Mesenchymal stem cell (in vitro differentiated cells and primary cell): ENCODE data around the gene TYRO3.

Source experiments
- DNase-seq: peaks from one replicate; pipeline ENCODE4 v3.0.0-alpha.2; 2013
- H2AFZ ChIP-seq: one replicate; pipeline ENCODE4 v1.6.1; 2013; ENCODE audit warnings: low read depth, mild to moderate bottlenecking, control low read depth, inconsistent platforms, low read length, moderate library complexity
- H2AK5ac ChIP-seq: 2 replicates; pipeline ENCODE4 v1.6.1; 2013; ENCODE audit warnings: low read length, moderate library complexity, mild to moderate bottlenecking, inconsistent platforms; ENCODE audit not compliant: severe bottlenecking
- H2BK120ac ChIP-seq: one replicate; pipeline ENCODE4 v1.6.1; 2013; ENCODE audit warnings: low read depth, mild to moderate bottlenecking, inconsistent platforms, low read length, moderate library complexity
- H2BK12ac ChIP-seq, 2 experiments: one replicate each; pipeline ENCODE4 v1.6.1; 2013; ENCODE audit warnings: inconsistent platforms in 2 of 2, low read length in 2 of 2, mild to moderate bottlenecking in 2 of 2, moderate library complexity in 2 of 2, control low read depth in 1 of 2
- H2BK15ac ChIP-seq: one replicate; pipeline ENCODE4 v1.6.1; 2013; ENCODE audit warnings: mild to moderate bottlenecking, low read depth, inconsistent platforms; ENCODE audit not compliant: poor library complexity, severe bottlenecking
- H2BK5ac ChIP-seq: 2 replicates; pipeline ENCODE4 v1.6.1; 2013; ENCODE audit warnings: low read depth, mild to moderate bottlenecking, low read length, control low read depth, inconsistent platforms; ENCODE audit not compliant: poor library complexity, severe bottlenecking
- H3K14ac ChIP-seq, 2 experiments: one replicate each; pipeline ENCODE4 v1.6.1; 2013; ENCODE audit warnings: inconsistent platforms in 2 of 2, low read length in 2 of 2, control low read depth in 1 of 2, mild to moderate bottlenecking in 1 of 2, moderate library complexity in 1 of 2
- H3K18ac ChIP-seq, 2 experiments: one replicate each; pipeline ENCODE4 v1.6.1; 2013; ENCODE audit warnings: inconsistent platforms in 2 of 2, low read length in 2 of 2, control low read depth in 1 of 2, low read depth in 1 of 2, mild to moderate bottlenecking in 1 of 2
- H3K23ac ChIP-seq, 2 experiments: one replicate each; pipeline ENCODE4 v1.6.1; 2013; ENCODE audit warnings: inconsistent platforms in 2 of 2, low read length in 2 of 2, mild to moderate bottlenecking in 2 of 2, moderate library complexity in 2 of 2, control low read depth in 1 of 2
- H3K27ac ChIP-seq: 2 replicates; pipeline ENCODE4 v1.5.1; 2013; ENCODE audit warnings: mild to moderate bottlenecking, moderate library complexity, low read length, control low read depth, inconsistent platforms; ENCODE audit not compliant: poor library complexity, severe bottlenecking
- H3K27me3 ChIP-seq, 2 experiments: 2 replicates each; pipeline versions ENCODE4 v1.6.1 to v1.7.0; 2013; ENCODE audit warnings: low read length in 2 of 2, mild to moderate bottlenecking in 2 of 2, moderate library complexity in 2 of 2, control low read depth in 1 of 2, inconsistent platforms in 1 of 2; ENCODE audit not compliant: control insufficient read depth in 1 of 2, insufficient read depth in 1 of 2
- H3K36me3 ChIP-seq, 2 experiments: 2 replicates each; pipeline versions ENCODE4 v1.6.1 to v1.7.0; 2013; ENCODE audit warnings: low read length in 2 of 2, control low read depth in 1 of 2, inconsistent platforms in 1 of 2, low read depth in 1 of 2, mild to moderate bottlenecking in 1 of 2; ENCODE audit not compliant: insufficient read depth in 2 of 2, control insufficient read depth in 1 of 2
- H3K4ac ChIP-seq, 2 experiments: one replicate each; pipeline ENCODE4 v1.6.1; 2013; ENCODE audit warnings: inconsistent platforms in 2 of 2, low read length in 2 of 2, mild to moderate bottlenecking in 2 of 2, moderate library complexity in 2 of 2, control low read depth in 1 of 2, low read depth in 1 of 2
- H3K4me1 ChIP-seq: 2 replicates; pipeline ENCODE4 v1.6.1; 2013; ENCODE audit warnings: low read depth, low read length, control low read depth; ENCODE audit not compliant: control insufficient read depth, insufficient read depth
- H3K4me2 ChIP-seq: 2 replicates; pipeline ENCODE4 v1.6.1; 2013; ENCODE audit warnings: low read length, mild to moderate bottlenecking, inconsistent platforms; ENCODE audit not compliant: poor library complexity, severe bottlenecking
- H3K4me3 ChIP-seq, 2 experiments: 2 replicates each; pipeline versions ENCODE4 v1.5.1 to v1.7.0; 2013; ENCODE audit warnings: low read length in 2 of 2, mild to moderate bottlenecking in 2 of 2, control low read depth in 1 of 2, low read depth in 1 of 2; ENCODE audit not compliant: insufficient read depth in 1 of 2
- H3K79me1 ChIP-seq: replicated peaks from 2 replicates; pipeline ENCODE4 v1.6.1; 2013; ENCODE audit warnings: mild to moderate bottlenecking, control low read depth, low read length, inconsistent platforms; ENCODE audit not compliant: poor library complexity, severe bottlenecking
- H3K9ac ChIP-seq: 2 replicates; pipeline ENCODE4 v1.7.0; 2013; ENCODE audit warnings: mild to moderate bottlenecking, low read length, moderate library complexity
- H3K9me3 ChIP-seq: 2 replicates; pipeline ENCODE4 v1.7.0; 2013; ENCODE audit warnings: mild to moderate bottlenecking, low read length; ENCODE audit not compliant: control insufficient read depth
- H4K8ac ChIP-seq: one replicate; pipeline ENCODE4 v1.6.1; 2013; ENCODE audit warnings: inconsistent platforms, mild to moderate bottlenecking, low read length, moderate library complexity
- H4K91ac ChIP-seq: one replicate; pipeline ENCODE4 v1.6.1; 2013; ENCODE audit warnings: mild to moderate bottlenecking, low read length, inconsistent platforms
- WGBS: methylation state at CpG from one replicate; pipeline ENCODE4 v1.1.7; 2013; ENCODE audit warnings: mixed read lengths; 5-methylcytosine and 5-hydroxymethylcytosine counted together

The TYRO3 gene

GRCh38 chr15:41520636-41521035 lies 38.4 kb upstream of the TYRO3 start:
- Histone ChIP-seq H3K79me1 (no peaks in the 10 kb centered on the region), H3K36me3 (peaks cover 40 to 51% of the 10 kb centered on the region in 2 experiments), H3K18ac (no peak overlapping the region), H3K9me3 (no peaks in the 10 kb centered on the region), H3K9ac (no peak overlapping the region), H3K4me1 (peaks cover 6% of the 10 kb centered on the region), H2BK12ac (no peak overlapping the region), H3K4me2 (no peak overlapping the region), H3K27me3 (no peaks in the 10 kb centered on the region), H3K14ac (no peak overlapping the region), H4K91ac (no peak overlapping the region), H4K8ac (no peak overlapping the region), H3K4ac (no peak overlapping the region), H3K27ac (no peak overlapping the region), H2BK5ac (no peak overlapping the region), H2AK5ac (no peak overlapping the region), H3K4me3 (no peak overlapping the region), H2BK120ac (no peak overlapping the region), H2AFZ (no peak overlapping the region), H3K23ac (no peak overlapping the region), H2BK15ac (no peak overlapping the region)
- 95% methylated on average over 17 of the region's 17 CpGs for WGBS
- DNase-seq = no peak

GRCh38 chr15:41521614-41522013 lies 37.4 kb upstream of the TYRO3 start:
- Histone ChIP-seq H2AFZ (no peak overlapping the region), H2BK5ac (no peak overlapping the region), H3K79me1 (no peaks in the 10 kb centered on the region), H3K4me3 (no peak overlapping the region), H4K8ac (no peak overlapping the region), H2BK120ac (no peak overlapping the region), H3K23ac (no peak overlapping the region), H2BK12ac (no peak overlapping the region), H3K27ac (no peak overlapping the region), H3K4me2 (no peak overlapping the region), H3K9ac (no peak overlapping the region), H3K18ac (no peak overlapping the region), H2BK15ac (no peak overlapping the region), H3K4me1 (peaks cover 6% of the 10 kb centered on the region), H2AK5ac (no peak overlapping the region), H3K14ac (no peak overlapping the region), H3K9me3 (no peaks in the 10 kb centered on the region), H3K27me3 (no peaks in the 10 kb centered on the region), H3K4ac (no peak overlapping the region), H3K36me3 (peaks cover 48 to 60% of the 10 kb centered on the region in 2 experiments), H4K91ac (no peak overlapping the region)
- DNase-seq = no peak
- WGBS = 93% methylated on average over 9 of the region's 9 CpGs

GRCh38 chr15:41523097-41523496 lies 35.9 kb upstream of the TYRO3 start:
- Histone ChIP-seq H3K36me3 (peaks cover 49 to 69% of the 10 kb centered on the region in 2 experiments), H3K4me3 (no peak overlapping the region), H4K91ac (no peak overlapping the region), H2AFZ (no peak overlapping the region), H3K9ac (no peak overlapping the region), H3K18ac (no peak overlapping the region), H3K27ac (no peak overlapping the region), H3K27me3 (no peaks in the 10 kb centered on the region), H3K23ac (no peak overlapping the region), H4K8ac (no peak overlapping the region), H3K79me1 (no peaks in the 10 kb centered on the region), H3K9me3 (no peaks in the 10 kb centered on the region), H2BK5ac (no peak overlapping the region), H3K4me2 (no peak overlapping the region), H2BK12ac (no peak overlapping the region), H2BK120ac (no peak overlapping the region), H3K4ac (no peak overlapping the region), H3K14ac (no peak overlapping the region), H3K4me1 (peaks cover 6% of the 10 kb centered on the region), H2AK5ac (no peak overlapping the region), H2BK15ac (no peak overlapping the region)
- WGBS = 99% methylated on average over 5 of the region's 5 CpGs
- no peak for DNase-seq

- Histone ChIP-seq H2BK5ac (no peak overlapping the region), H3K4me3 (no peak overlapping the region), H3K4ac (no peak overlapping the region), H3K18ac (no peak overlapping the region), H2BK12ac (no peak overlapping the region), H3K4me2 (no peak overlapping the region), H3K36me3 (peaks cover 76 to 86% of the 10 kb centered on the region in 2 experiments), H2AFZ (no peak overlapping the region), H2AK5ac (no peak overlapping the region), H3K79me1 (no peaks in the 10 kb centered on the region), H4K91ac (no peak overlapping the region), H2BK120ac (no peak overlapping the region), H2BK15ac (no peak overlapping the region), H3K9me3 (no peaks in the 10 kb centered on the region), H3K27ac (no peak overlapping the region), H4K8ac (no peak overlapping the region), H3K9ac (no peak overlapping the region), H3K4me1 (no peaks in the 10 kb centered on the region), H3K27me3 (no peaks in the 10 kb centered on the region), H3K14ac (no peak overlapping the region), H3K23ac (no peak overlapping the region)
- no peak for DNase-seq
- WGBS = 80% methylated on average over 4 of the region's 6 CpGs
Observed at GRCh38 chr15:41530363-41530956, 28.6 kb upstream of the TYRO3 start.
